GM21576 (cell line): ENCODE results near the gene CCND1.
"Not testable (repeated sequence)": the region's sequence is repeated elsewhere in the genome, so short reads cannot be mapped to it uniquely, and the experiment has no call there.

Experiments used
- ATAC-seq: cut with Tn5 transposase; IDR thresholded peaks from one replicate; pipeline ENCODE4 v1.9.1; 2021; ENCODE audit warnings: mild to moderate bottlenecking, moderate library complexity; ENCODE audit not compliant: unreplicated experiment

The CCND1 gene

DNA sequence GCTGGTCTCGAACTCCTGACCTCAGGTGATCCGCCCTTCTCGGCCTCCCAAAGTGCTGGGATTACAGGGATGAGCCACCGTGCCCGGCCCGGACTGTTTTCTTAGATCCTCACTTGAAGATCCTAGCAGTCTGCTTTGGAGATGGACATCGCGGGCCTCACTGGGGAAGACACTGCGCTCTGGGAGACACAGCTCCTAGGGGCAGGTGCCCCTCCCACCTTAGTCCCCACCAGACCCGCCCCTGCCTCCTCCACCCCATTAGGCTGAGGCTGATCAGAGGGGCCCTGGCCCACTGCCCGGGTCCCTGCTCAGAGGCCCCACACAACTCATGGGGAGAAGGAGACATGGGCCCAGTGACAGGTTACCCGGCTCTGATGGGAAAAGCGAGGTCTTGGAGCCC is 45.5 kb downstream of the CCND1 start:
- ATAC-seq = no peak

DNA sequence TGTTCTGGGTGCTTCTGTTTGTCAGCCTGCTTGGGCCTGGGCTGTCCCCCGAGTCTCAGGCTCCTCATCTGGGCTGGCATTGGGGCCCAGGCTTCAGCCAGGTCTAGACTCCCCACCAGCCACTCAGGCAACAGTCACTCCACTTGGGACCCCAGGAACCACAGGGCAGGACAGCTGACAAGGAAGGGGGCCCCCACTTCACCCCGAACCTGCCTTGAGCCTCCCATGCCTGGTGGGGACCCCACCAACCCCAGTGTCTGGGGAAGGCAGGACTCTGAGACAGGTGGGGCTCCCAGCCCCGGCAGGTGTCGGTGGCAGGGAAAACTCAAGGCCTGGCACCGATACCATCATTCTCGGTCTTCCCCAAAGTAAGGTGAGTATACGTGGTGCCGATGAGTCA is 45.9 kb downstream of the CCND1 start:
- ATAC-seq = no peak

DNA sequence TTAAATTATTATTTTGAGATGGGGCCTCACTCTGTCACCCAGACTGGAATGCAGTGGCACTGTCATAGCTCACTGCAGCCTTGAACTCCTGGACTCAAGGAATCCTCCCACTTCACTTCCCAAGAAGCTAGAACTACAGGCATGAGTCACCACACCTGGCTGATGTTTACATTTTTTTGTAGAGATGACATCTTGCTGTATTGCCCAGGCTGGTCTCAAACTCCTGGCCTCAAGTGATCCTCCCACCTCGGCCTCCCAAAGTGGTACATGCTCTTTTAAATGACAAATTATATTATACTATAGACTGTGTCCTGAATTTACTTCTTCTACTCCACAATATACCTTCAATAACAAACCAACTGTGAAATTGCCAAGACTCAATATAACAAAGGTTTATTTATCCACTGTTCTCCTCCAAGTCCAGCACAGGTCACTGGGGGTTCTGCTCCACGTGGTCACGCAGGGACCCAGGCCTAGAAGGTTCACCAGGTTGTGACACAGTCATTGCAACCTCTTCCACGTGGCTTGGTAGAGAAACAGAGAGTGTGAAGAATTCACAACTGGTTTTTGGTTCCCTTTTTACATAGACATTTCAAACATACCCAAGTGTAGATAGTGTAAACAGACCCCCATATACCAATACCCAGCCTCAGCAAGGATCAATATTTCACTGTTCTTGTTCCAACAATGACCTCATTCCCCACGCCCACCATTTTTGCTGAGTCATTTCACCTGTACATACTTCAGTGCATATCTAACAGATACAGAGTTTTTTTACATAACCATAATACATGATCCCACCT is 47.2 kb downstream of the CCND1 start:
- not testable (repeated sequence) for ATAC-seq

DNA sequence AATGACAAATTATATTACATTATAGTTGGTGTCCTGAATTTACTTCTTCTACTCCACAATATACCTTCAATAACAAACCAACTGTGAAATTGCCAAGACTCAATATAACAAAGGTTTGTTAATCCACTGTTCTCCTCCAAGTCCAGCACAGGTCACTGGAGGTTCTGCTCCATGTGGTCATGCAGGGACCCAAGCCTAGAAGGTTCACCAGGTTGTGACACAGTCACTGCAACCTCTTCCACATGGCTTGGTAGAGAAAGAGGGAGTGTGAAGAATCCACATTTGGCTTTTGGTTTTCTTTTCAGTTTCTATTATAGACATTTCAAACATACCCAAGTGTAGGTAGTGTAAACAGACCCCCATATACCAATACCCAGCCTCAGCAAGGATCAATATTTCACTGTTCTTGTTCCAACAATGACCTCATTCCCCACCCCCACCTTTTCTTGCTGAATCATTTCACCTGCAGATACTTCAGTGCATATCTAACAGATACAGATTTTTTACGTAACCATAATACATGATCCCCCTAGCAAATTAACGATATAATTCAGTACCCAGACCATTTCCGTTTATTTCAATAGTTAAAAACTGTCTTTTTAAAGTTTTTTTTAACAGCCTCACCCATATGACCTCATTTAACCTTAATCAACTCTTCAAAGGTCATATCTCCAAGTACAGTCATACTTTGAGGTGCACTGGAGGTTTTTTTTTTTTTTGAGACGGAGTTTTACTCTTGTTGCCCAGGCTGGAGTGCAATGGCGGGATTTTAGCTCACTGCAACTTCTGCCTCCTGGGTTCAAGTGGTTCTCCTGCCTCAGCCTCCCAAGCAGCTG is 48.7 kb downstream of the CCND1 start:
- no peak for ATAC-seq

DNA sequence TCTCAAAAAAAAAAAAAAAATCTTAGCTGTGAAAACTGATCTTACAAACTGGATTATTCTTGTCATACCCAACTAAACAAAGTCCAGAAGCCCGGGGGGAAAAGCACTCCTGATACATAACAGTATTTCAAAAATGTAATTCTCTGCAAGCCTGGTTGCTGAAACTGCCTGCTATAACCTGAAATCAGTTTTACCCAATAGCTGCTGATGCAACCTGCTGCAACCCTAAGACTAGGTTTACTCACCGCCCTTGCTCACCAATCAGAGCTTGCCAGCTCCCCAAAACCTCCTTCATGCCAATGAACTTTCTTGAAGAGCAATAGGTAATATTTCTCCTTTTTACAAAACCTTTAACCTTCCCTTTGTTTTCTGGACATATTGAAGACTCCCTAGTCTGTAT is 50.5 kb downstream of the CCND1 start:
- no peak for ATAC-seq

DNA sequence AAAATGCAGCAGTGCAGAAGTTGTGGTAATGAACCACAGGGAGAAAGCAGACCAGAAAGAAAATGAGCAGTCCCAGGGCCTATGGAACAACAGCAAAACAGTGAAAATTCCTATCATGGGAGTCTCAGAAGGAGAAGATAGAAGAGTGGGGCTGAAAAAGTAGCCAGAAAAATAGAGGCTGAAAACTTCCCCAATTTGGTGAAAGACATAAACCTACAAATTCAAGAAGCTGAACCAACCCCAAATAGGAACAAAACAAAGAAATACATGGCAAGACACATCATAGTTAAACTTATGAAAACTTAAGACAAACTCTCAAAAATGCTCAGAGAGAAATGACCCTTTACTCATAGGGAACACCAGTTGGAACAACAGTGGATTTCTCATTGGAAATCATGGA is 51.5 kb downstream of the CCND1 start:
- ATAC-seq = no peak

DNA sequence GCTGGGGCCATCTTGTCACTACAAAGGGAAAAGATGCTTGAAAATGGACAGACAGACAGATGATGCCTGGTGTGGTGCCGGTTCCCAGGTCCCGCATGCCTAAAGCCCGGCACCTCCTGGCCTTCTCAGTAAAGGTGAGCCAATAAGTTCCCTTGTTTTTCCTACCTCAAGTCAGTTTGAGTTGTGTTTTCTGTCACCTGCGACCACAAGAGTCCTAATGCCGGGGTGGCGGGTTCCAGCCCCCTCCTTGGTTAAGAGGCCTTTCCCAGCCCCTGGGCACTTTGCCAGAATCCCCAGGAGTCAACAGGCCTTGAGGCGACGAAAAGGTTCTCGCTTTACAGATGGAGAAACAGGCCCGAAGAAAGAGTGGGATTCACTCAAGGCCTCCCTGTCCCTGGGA is 53.8 kb downstream of the CCND1 start:
- ATAC-seq = no peak

DNA sequence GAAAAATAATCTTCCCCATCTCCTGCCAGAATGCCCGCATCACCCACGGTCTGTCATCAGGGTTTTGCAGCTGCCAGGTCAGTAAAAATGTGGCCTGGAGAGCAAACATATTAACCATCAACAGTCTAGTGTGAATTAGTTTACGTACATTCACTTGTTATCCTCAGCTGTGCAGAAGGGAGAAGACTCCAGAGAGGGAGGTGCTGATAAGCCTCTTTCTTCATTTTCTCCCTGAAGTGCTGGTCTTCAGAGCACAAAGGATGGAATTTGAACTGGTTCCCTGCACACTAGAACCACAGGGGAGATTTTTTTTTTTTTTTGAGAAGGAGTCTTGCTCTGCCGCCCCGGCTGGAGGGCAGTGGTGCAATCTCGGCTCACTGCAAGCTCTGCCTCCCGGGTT is 54.6 kb downstream of the CCND1 start:
- ATAC-seq = no peak

DNA sequence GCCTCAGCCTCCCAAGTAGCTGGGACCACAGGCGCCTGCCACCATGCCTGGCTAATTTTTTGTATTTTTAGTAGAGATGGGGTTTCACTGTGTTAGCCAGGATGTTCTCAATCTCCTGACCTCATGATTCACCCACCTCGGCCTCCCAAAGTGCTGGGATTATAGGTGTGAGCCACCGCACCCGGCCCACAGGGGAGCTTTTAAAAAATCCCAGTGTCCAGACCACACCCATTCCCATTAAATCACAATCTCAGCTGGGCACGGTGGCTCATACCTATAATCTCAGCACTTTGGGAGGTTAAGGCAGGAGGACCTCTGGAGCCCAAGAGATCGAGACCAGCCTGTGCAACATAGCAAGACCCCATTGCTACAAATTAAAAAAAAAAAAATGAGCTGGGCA is 55.0 kb downstream of the CCND1 start:
- ATAC-seq = not testable (repeated sequence)

DNA sequence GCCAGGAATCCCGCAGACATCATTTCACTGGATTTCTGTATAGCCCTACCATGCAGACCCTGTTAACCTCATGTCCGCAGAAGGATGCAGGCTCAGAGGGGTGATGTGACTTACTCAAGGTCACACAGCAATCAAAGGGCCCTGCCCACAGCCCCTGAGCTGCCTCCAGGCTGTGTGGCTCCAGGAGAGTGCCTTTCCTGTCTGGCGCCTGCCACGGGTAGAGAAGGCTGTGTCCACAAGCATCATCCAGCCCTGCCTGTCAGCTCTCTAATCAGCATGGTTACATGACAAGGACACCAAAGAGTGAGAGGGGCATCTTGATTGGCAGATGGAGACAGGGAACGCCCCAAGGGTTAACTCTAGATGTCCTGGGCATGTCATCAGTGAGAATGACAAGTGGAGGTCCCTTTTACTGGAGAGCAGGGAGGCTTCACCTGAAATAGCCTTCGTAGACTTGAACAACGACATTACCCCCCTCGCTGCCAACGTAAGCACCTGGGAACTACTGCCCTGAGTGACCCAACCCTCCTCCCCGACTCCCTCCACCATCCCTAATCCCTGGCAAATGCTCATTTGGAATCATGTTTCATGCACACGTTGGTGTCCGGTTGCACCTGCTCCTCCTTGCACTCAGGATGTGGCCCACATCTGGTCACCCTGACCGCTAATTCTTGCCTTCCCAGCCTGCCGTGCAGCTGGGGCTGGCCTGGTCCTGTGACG is 56.0 kb downstream of the CCND1 start:
- ATAC-seq = no peak

DNA sequence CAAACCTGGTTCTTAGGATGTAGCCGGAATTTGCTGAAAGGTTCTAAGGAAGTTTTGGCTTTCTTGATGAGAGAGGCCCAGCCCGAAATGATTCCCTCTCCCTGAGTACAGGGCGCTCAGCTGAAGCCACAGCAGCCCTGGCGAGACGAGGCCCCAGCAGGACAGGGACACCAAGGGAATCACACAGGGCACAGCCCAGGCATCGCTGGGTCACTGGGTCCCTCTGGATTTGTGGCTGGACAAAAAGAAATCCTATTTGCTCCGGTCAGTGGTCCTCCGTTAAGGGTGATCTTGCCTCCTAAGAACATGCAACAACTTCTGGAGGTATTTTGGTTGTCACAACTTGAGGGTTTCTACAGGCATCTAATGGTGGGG is 56.5 kb downstream of the CCND1 start:
- ATAC-seq = no peak

DNA sequence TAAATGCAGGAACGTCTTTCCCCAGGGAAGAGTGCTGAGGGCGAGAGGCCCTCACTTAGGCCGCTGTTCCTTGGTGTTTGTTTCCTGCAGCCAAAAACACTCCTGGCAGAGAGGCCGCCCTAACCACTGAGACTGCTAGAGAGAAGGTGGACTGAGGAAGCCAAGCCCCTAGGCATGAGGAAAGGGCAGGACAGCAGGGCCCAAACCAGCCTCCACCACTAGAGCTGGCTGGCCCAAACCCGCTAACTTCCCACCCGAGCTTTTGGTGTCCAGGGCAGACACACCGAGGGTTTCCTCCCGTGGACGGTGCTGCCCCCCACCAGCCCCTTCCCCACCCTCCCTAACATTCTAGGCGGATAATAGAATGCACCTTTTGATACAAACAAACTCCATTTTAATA is 56.9 kb downstream of the CCND1 start:
- no peak for ATAC-seq

DNA sequence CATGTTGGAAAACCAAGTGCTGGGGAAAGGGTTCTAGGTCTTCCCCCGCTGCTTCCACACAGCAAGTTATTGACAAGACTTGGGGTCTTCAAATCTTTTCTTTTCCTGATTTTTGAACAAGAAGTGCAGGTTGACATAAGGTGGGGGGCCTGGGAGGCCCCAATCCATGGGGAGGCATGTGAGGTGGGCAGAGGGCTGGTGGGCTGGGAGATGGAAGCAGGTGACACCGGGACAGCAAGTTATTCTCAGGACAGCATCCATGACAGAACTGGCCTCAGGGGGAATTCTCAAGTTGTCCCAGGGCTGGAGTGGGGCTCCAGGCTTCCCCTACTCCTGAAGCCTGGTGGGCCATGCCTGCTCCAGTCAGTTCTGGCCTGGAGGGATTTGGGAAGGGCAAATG is 57.4 kb downstream of the CCND1 start:
- no peak for ATAC-seq

DNA sequence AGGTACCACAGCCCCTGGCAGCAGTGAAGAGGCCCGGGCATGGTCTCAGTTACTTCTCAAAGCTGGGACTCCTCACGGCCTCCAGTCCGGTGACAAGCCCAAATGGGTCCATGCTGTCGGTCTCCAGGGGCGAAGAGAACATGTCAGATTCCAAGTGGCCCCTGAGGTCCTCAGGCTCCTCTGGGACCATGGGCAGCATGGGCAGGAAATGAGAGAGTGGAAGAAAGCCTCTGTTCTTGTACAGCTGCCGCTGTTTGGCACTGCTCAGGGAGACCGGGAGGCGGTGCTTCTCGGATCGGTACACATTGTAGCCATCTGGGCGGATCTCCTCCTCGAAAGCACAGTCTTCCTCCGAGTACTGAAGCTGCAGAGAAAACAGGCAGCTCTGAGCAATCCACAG is 58.3 kb downstream of the CCND1 start:
- no peak for ATAC-seq

DNA sequence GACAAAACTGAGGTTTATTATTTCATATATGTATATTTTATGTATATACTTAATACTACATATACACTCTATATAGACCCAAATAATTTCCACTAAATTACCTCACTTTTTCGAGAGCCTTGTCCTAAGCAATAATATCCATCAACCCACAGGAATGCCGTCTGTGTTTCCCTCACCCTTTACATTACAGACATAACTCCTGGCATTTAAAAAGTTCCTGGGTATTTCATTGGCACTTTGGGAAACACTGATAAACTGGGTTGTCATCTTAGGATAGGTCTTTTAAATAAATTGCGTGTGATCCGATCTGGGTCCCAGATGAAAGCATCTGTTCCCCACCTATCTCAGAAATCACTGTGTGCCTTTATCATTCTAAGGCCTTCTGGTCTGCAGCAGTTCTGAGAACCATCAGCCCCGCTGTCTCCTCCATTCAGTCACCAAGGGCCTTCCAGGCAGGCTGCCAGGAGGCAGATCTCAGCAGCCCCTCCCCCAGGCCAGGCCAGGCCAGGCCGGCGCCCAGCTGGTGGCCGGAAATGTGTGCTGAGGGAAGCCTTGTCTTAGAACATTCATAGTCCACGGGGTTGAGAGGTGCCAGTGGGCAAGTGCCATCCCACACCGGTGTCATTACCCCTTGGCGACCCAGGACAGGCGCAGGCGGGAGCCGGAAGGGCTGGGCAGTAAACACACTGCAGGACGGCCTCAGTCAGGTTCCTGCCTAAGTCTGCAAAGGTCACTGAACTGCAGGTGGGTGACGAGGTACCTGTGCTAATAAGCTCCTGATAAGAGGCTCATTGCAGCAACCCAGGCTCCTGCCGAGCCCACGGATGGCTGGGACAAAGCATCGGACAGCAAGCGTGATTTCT is 59.6 kb downstream of the CCND1 start:
- no peak for ATAC-seq

DNA sequence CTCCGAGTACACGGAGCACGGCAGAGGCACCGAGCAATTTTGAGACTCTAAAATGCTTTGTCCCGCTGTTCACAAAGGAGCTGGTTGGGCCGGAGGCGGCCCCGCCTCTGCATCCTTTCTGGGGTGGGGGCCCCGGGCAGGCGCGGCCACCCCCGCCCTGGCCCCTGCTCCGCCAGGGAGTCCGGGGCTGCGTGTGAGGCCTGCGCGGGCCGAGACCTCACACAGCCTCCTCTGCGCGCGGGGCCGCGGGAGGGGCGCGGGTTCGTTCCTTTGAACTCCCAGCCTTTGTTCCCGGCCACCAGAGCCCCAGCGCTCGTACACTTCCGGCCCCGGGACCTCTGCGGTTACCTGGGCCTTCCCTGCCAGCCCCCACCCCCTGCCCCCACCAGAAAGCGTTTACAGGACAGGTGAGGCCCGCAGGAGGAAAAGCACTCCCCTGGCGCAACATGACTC is 61.3 kb downstream of the CCND1 start:
- no peak for ATAC-seq

DNA sequence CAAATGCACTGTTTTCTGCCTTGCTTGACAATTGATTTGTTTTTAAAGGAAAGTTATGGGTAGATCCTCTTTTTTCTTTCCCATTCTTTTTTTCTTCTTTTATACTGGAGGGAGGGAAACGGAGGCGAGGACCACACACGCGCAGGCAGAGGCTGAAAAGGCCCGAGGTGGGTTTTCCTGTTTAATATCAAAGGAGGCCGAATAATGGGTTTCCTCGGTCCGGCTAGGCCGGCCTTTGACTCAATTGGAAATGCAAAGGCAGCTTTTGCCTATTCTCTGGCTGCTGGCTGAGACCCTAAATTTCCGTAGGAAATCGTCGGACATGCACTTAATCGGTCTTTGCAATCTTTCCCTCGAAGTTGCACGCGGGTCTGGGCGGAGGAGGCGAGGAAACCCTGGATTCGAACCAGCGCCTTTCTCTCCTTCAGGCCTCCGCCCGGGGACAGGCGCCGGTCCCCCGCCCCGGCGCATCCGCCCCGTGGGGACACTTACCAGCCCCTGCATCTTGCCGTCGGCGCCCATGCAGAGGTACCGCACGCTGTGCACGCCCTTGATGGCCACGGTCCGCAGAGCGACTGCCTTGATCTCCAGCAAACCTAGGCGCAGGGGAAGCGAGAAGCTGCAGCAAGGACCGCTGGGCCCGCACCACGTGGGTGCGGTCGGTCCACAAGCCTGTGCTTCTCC is 62.0 kb downstream of the CCND1 start:
- no peak for ATAC-seq

DNA sequence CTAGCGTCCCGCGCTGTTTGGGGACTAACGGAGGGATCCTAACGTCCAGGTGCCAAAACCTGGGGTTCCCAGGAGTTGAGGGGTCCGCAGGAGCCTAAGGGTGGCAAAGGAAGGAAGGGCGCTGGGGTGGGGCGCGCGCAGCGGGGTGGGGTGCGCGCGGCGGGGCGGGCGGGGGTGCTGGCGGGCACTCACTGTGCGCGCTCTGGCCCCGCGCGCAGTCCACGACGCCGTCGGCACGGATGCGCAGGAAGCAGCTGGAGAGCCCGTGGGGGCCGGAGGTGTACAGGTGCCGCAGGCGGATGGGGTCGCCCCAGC is 62.5 kb downstream of the CCND1 start:
- no peak for ATAC-seq
